ENCODE data around the gene WDR35.
"Not testable (repeated sequence)": the region's sequence is repeated elsewhere in the genome, so short reads cannot be mapped to it uniquely, and the experiment has no call there.

WDR35 gene

GRCh38 chr2:19937004-19937403 lies 52.9 kb downstream of the WDR35 start:
- no peak for DNase-seq (ENCODE audit: low spot score)

GRCh38 chr2:19936203-19936602 lies 53.7 kb downstream of the WDR35 start:
- no peak for DNase-seq (ENCODE audit: low spot score)

DNA sequence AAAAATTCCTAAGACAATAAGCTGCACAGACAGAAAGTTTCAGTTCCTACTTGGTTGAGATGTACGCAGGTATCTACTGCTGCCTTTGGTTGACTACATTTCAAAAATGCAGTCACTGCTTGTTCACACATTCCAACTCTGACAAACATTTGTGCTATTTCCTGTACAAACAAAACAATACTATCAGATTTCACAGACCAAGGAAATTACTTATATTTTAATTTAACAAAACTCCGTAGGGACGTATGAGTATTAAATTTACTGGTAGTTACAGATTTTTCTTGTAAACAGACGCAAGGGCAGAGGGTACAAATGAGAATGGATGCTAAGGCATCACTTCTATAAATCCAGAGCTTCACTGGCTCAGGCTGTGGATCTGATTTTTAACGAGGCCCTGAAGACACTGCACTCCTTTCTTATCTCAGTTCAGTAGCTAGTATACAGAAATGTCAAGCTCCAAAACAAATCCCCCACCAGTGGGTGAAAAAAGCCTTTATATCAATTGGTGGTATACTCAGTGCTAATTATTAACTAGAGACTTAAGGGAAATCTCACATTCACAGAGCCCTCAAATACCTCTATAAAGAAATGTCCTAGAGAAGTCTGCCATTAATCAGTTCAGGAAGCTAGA lies 56.4 kb downstream of the WDR35 start:
- peak; percentile 18 for DNase-seq (ENCODE audit: low spot score)

DNA sequence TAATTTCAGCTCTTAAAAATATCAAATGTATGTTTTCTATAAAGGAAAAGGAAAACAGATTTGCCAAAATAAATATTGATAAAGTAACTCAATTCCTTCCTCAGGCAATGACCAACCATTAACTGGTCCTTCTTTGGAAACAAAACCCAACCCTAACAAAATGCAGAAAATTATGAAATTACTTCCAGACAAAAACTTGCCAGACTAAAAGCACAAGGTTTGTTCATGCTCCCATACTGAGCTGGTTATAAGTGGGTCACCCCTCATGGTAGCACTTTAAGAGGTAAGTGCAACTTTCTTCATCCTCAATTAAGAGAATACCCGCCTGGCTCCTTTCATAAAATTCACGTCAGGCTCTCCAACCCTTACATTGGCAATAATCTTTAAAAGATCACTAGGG lies 57.0 kb downstream of the WDR35 start:
- DNase-seq (ENCODE audit: low spot score), result no peak

DNA sequence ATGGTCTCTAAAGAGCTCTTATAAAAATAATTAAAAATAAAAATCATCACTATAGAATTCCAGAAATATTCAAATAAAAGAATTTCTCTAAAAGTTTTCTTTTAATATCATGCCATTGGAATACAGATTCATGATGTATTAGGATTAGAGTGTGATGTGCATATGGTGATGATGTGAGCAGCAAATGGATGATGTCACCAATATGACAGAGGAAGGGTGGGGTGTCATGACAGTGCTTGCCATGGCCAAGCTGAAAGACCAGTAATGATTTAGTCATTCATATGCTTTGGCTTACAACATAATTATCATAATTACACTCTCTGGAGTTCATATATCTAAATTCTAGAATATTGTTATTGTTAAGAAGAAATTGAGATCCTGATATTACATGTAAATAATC lies 60.7 kb downstream of the WDR35 start:
- DNase-seq (ENCODE audit: low spot score), result no peak

DNA sequence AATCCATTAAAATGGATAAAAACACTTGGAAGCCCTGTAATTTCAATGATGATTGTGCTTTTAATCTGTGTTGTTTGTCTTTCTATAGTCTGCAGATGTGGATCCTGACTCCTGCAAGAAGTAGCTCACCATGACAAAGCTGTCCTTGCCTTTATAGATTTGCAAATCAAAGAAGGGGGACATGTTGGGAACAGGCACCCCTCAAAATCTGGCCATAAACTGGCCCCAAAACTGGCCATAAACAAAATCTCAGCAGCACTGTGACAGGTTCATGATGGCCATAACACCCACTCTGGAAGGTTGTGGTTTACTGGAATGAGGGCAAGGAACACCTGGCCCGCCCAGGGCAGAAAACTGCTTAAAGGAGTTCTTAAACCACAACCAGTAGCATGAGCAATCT lies 62.1 kb downstream of the WDR35 start:
- not testable (repeated sequence) for DNase-seq (ENCODE audit: low spot score)

GRCh38 chr2:19924526-19924925 lies 65.4 kb downstream of the WDR35 start:
- DNase-seq (ENCODE audit: low spot score), result not testable (repeated sequence)

GRCh38 chr2:19922188-19922587 lies 67.7 kb downstream of the WDR35 start:
- DNase-seq (ENCODE audit: low spot score), result not testable (repeated sequence)

DNA sequence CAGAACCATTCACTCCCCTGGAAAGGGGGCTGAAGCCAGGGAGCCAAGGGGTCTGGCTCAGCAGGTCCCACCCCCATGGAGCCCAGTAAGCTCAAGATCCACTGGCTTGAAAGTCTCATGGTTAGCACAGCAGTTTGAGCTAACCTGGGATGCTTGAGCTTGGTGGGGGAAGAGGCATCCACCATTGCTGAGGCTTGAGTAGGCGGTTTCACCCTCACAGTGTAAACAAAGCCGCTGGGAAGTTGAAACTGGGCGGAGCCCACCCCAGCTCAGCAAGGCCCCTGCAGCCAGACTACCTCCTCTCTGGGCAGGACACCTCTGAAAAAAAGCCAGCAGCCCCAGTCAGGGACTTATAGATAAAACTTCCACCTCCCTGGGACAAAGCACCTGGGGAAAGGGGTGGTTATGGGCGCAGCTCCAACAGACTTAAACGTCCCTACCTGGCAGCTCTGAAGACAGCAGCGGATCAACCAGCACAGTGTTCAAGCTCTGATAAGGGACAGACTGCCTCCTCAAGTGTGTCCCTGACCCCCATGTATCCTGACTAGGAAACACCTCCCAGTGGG lies 73.4 kb downstream of the WDR35 start:
- no peak for DNase-seq (ENCODE audit: low spot score)

DNA sequence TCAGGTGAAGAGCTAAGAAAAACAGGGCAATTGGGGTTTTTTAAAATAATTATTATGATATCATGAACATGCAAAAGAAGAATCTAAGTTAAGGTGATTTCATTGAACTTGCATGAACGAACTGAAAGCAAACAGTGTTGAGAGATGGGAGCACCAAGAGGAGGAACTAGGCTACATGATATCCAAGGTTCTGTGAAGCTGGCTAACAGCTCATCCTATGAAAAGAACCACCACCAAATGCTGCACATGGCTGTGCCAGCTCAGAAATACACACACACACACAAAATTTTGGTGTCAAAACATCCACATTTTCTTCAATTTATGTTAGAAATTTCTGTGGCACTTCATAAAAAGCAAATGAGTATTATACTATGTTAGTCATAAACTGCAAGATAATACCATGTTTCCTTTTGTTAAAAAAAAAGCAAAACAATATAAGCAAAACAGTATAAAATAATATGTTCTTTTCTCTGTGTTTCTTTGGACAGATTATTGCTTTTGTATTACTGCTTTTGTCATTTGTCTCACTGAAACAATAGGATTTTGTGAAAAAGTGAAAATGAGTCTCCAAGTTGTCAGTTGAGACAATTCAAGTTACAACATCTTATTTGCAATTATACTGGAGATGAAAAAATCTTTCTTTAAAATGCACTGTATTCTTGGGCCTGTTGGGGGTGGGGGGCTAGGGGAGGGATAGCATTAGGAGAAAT lies 75.5 kb downstream of the WDR35 start:
- DNase-seq (ENCODE audit: low spot score), result no peak

- no peak for DNase-seq (ENCODE audit: low spot score)
Measured at GRCh38 chr2:19911808-19912509, 77.9 kb downstream of the WDR35 start.

- DNase-seq (ENCODE audit: low spot score), result no peak
Measured at GRCh38 chr2:19902216-19902740, 87.6 kb downstream of the WDR35 start.

- DNase-seq (ENCODE audit: low spot score), result peak; percentile 78
Measured at GRCh38 chr2:19901442-19902215, 88.3 kb downstream of the WDR35 start, which contains the start of gene TTC32. Gene TTC32 (minus strand): TSS chr2:19901983. CDS start chr2:19901854, 129 bp downstream.

- no peak for DNase-seq (ENCODE audit: low spot score)
Measured at GRCh38 chr2:19900931-19901441, 88.9 kb downstream of the WDR35 start.

DNA sequence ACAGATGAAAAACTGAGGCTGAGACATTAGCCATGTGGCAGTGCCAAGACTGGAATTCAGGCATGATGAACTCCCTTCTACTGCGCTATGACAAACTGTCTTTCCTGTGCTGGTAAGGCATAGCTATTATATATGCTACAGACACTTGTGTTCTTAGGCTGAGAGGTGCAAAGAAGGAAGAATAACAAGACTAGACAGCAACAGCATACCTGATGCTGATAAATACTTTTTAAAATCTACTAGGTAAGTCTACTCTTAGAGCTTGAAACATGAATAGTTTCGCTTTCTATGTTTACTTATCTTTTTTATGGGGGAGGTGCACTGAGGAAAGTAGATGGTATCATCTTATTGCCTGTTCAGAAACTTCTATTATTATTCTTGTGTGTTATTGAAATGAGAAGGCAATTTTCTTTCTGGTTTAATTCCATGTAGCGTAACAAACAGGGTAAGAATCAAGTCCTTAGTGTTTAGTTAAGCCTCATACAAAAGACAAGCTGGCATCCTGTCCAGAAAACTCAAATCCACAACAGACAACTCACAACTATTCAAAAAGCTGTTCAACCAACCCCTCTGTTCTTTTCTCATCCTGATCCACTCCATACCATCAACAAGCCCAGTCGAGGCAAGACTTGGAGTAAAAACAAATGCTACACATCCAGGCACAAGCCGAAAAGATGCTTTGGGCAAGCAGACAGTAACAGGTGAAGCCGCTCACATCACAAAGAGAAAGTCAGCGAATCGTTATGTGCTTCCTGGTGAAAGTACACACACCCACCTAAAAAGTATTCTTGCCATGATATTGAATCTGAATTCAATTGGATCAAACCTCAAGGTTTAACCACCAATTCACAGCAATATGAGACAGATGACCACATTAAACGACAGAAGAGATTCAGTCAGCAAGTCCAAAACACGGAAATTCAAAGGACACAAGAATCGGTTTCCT lies 89.6 kb downstream of the WDR35 start:
- no peak for DNase-seq (ENCODE audit: low spot score)

- DNase-seq (ENCODE audit: low spot score), result no peak
Measured at GRCh38 chr2:19898592-19899329, 91.1 kb downstream of the WDR35 start.

DNA sequence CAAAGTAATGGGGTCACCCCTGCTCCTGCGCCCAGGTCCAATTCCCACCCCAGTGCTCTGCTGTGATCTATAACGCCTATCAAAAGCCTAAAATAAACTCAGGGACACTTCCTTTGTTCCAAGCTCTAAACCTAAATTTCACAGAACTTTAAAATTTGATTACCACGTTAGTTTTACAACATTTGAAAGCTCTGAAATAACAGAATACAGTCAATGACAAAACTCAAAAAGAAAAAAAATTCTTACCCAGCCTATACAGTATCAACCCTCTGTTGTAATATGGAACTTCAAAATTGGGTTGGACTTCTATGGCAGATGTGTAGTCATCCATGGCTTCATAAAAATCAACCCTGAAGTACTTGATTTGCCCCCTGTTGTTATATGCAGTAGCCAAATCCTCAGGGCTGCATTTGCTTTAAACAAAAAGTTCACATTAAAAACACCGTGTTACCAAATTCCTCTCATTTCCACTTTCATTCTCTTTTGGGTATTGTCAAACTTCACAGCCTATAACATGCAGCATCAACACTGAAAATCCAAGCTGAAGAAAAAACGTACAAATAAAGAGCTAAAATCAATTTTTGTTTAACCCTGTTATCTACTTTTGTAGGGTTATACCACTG lies 92.2 kb downstream of the WDR35 start:
- DNase-seq (ENCODE audit: low spot score), result no peak

DNA sequence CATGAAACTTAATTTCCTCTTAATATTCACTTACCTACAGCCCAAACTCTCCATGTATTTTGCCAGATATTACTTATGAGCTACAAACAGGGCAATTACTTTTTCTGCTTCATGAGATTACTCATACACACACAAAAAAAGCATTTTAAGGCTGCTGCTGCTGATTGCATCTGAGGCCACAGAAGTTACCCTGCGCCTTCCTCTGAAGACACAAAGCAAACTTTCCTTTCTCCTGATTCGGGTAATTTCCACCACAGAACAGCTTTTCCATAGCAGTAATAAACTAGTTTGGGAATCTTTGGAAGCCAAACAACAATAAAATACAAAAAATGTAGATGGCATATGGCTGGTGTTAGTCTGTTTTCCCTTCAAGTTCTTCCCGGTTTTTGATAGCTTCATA lies 94.4 kb downstream of the WDR35 start:
- no peak for DNase-seq (ENCODE audit: low spot score)

GRCh38 chr2:19894134-19894792 lies 95.6 kb downstream of the WDR35 start:
- DNase-seq (ENCODE audit: low spot score), result no peak

All from HuH-7.5 (cell line).